H9 (cell line): ENCODE measurements around the gene MAPT. TPM values are rescaled to one million over a fixed set of nuclear protein-coding genes. Genes with fewer than 3 reads are reported as not detected.

Experiments
- DNase-seq: peaks from one replicate; pipeline ENCODE4 v3.0.0-alpha.2; 2017
- H2AFZ ChIP-seq: one replicate; pipeline ENCODE4 v1.6.1; 2013; ENCODE audit warnings: mild to moderate bottlenecking, low read length, control low read depth, moderate library complexity
- H2AK5ac ChIP-seq: 2 replicates; pipeline ENCODE4 v1.6.1; 2013; ENCODE audit warnings: low read length, control low read depth, mixed read lengths; ENCODE audit not compliant: insufficient read length
- H2BK120ac ChIP-seq: one replicate; pipeline ENCODE4 v1.6.1; 2013; ENCODE audit warnings: low read depth, mild to moderate bottlenecking, low read length, control low read depth, inconsistent platforms; ENCODE audit not compliant: poor library complexity, severe bottlenecking
- H2BK12ac ChIP-seq: 2 replicates; pipeline ENCODE4 v1.6.1; 2013; ENCODE audit warnings: low read length, control low read depth, mixed read lengths, low read depth; ENCODE audit not compliant: insufficient read length
- H2BK15ac ChIP-seq: 2 replicates; pipeline ENCODE4 v1.6.1; 2013; ENCODE audit warnings: low read depth, low read length, control low read depth
- H2BK20ac ChIP-seq: one replicate; pipeline ENCODE4 v1.6.1; 2013; ENCODE audit warnings: low read depth, mild to moderate bottlenecking, low read length, control low read depth, inconsistent platforms; ENCODE audit not compliant: poor library complexity, severe bottlenecking
- H2BK5ac ChIP-seq: 2 replicates; pipeline ENCODE4 v1.6.1; 2013; ENCODE audit warnings: low read length, control low read depth, mixed read lengths; ENCODE audit not compliant: insufficient read length
- H3K14ac ChIP-seq: 2 replicates; pipeline ENCODE4 v1.6.1; 2013; ENCODE audit warnings: low read length, control low read depth; ENCODE audit not compliant: insufficient read depth
- H3K18ac ChIP-seq: 2 replicates; pipeline ENCODE4 v1.6.1; 2013; ENCODE audit warnings: low read depth, mild to moderate bottlenecking, mixed read lengths, low read length, control low read depth; ENCODE audit not compliant: insufficient read length
- H3K23ac ChIP-seq: 2 replicates; pipeline ENCODE4 v1.6.1; 2013; ENCODE audit warnings: low read length, control low read depth, mixed read lengths, low read depth; ENCODE audit not compliant: insufficient read length
- H3K23me2 ChIP-seq: 2 replicates; pipeline ENCODE4 v1.6.1; 2013; ENCODE audit warnings: low read depth, mild to moderate bottlenecking, mixed read lengths, low read length, control low read depth; ENCODE audit not compliant: insufficient read length, poor library complexity, severe bottlenecking
- H3K27ac ChIP-seq: 2 replicates; pipeline ENCODE4 v1.5.1; 2013; ENCODE audit warnings: low read length, control low read depth, mixed read lengths, low read depth; ENCODE audit not compliant: insufficient read length
- H3K27me3 ChIP-seq: 2 replicates; pipeline ENCODE4 v1.6.1; 2013; ENCODE audit warnings: low read length, control low read depth, inconsistent platforms; ENCODE audit not compliant: insufficient read depth
- H3K4ac ChIP-seq: 2 replicates; pipeline ENCODE4 v1.6.1; 2013; ENCODE audit warnings: low read depth, mild to moderate bottlenecking, control low read depth, inconsistent platforms, low read length, moderate library complexity
- H3K4me1 ChIP-seq: 2 replicates; pipeline ENCODE4 v1.6.1; 2013; ENCODE audit warnings: low read length, control low read depth, inconsistent platforms; ENCODE audit not compliant: insufficient read depth
- H3K4me2 ChIP-seq: 2 replicates; pipeline ENCODE4 v1.6.1; 2013; ENCODE audit warnings: low read length, control low read depth, mixed read lengths; ENCODE audit not compliant: insufficient read length, insufficient read depth
- H3K56ac ChIP-seq: 2 replicates; pipeline ENCODE4 v1.6.1; 2013; ENCODE audit warnings: low read depth, mild to moderate bottlenecking, mixed read lengths, low read length, control low read depth; ENCODE audit not compliant: insufficient read length
- H3K79me1 ChIP-seq: 2 replicates; pipeline ENCODE4 v1.6.1; 2013; ENCODE audit warnings: low read depth, mild to moderate bottlenecking, moderate library complexity, low read length, control low read depth, inconsistent platforms; ENCODE audit not compliant: insufficient read depth, poor library complexity, severe bottlenecking
- H3K79me2 ChIP-seq: 2 replicates; pipeline ENCODE4 v1.6.1; 2013; ENCODE audit warnings: low read length, control low read depth, inconsistent platforms; ENCODE audit not compliant: insufficient read depth
- H3K9ac ChIP-seq: 2 replicates; pipeline ENCODE4 v1.6.1; 2013; ENCODE audit warnings: low read length, control low read depth, mixed read lengths; ENCODE audit not compliant: insufficient read length; ENCODE audit errors: extremely low read depth
- H3K9me3 ChIP-seq: one replicate; pipeline ENCODE4 v1.6.1; 2013; ENCODE audit warnings: low read depth, low read length, inconsistent platforms; ENCODE audit not compliant: control insufficient read depth
- H3T11ph ChIP-seq: one replicate; pipeline ENCODE4 v1.6.1; 2013; ENCODE audit warnings: mild to moderate bottlenecking, low read length, control low read depth, inconsistent platforms
- H4K20me1 ChIP-seq: one replicate; pipeline ENCODE4 v1.6.1; 2013; ENCODE audit not compliant: control insufficient read depth, insufficient read length, insufficient read depth
- H4K5ac ChIP-seq: 2 replicates; pipeline ENCODE4 v1.6.1; 2013; ENCODE audit warnings: low read depth, mild to moderate bottlenecking, mixed read lengths, low read length, control low read depth; ENCODE audit not compliant: insufficient read length
- H4K8ac ChIP-seq: replicated peaks from 2 replicates; pipeline ENCODE4 v1.6.1; 2013; ENCODE audit warnings: low read length, control low read depth, mixed read lengths, low read depth; ENCODE audit not compliant: insufficient read length
- H4K91ac ChIP-seq: 2 replicates; pipeline ENCODE4 v1.6.1; 2013; ENCODE audit warnings: low read depth, mild to moderate bottlenecking, moderate library complexity, mixed read lengths, low read length, control low read depth; ENCODE audit not compliant: insufficient read length
- H3K27ac Mint-ChIP-seq, 3 experiments: 2 replicates in 2 of 3; 3 replicates in 1 of 3; pipeline ENCODE4 v1.8.0; 2020 to 2021; ENCODE audit warnings: mixed read lengths in 3 of 3, mild to moderate bottlenecking in 1 of 3, moderate library complexity in 1 of 3
- H3K27me3 Mint-ChIP-seq: 2 replicates; pipeline ENCODE4 v1.8.0; 2021; ENCODE audit warnings: low read depth, mild to moderate bottlenecking, moderate library complexity, mixed read lengths
- H3K36me3 Mint-ChIP-seq, 3 experiments: 2 replicates in 2 of 3; 3 replicates in 1 of 3; pipeline ENCODE4 v1.8.0; 2020 to 2021; ENCODE audit warnings: low read depth in 3 of 3, mixed read lengths in 3 of 3; ENCODE audit not compliant: insufficient read depth in 1 of 3
- H3K4me1 Mint-ChIP-seq, 2 experiments: 2 replicates each; pipeline ENCODE4 v1.8.0; 2020; ENCODE audit warnings: mixed read lengths in 2 of 2
- H3K4me3 Mint-ChIP-seq, 2 experiments: 2 replicates in 1 of 2; 3 replicates in 1 of 2; pipeline ENCODE4 v1.8.0; 2020 to 2021; ENCODE audit warnings: mild to moderate bottlenecking in 2 of 2, mixed read lengths in 2 of 2, moderate library complexity in 1 of 2
- H3K9me3 Mint-ChIP-seq, 2 experiments: 2 replicates in 1 of 2; 3 replicates in 1 of 2; pipeline ENCODE4 v1.8.0; 2020; ENCODE audit warnings: mild to moderate bottlenecking in 2 of 2, mixed read lengths in 2 of 2, moderate library complexity in 1 of 2
- WGBS: extraction: QIAGEN DNeasy Blood & Tissue Kit; methylation state at CpG from one replicate; pipeline ENCODE4 v1.1.7; 2013; ENCODE audit warnings: missing lambda C conversion rate, low lambda C conversion rate, mixed read lengths; ENCODE audit not compliant: insufficient read length; ENCODE audit errors: extremely low coverage; 5-methylcytosine and 5-hydroxymethylcytosine counted together
- total RNA-seq: library from RNA; stranded (reverse); gene quantifications from 2 replicates; pipeline ENCODE4 v1.2.1, GENCODE V29; 2021
- TF ChIP-seq, protein P1 (sequence below): fragments of 200-600 bp; sonication (generic); conservative IDR thresholded peaks from 3 replicates; pipeline ENCODE4 v1.8.0; 2021; ENCODE audit warnings: antibody characterized with exemption, mild to moderate bottlenecking

Gene MAPT
- total RNA-seq, 1 experiment from 2014 or later = 1.6 TPM

DNA sequence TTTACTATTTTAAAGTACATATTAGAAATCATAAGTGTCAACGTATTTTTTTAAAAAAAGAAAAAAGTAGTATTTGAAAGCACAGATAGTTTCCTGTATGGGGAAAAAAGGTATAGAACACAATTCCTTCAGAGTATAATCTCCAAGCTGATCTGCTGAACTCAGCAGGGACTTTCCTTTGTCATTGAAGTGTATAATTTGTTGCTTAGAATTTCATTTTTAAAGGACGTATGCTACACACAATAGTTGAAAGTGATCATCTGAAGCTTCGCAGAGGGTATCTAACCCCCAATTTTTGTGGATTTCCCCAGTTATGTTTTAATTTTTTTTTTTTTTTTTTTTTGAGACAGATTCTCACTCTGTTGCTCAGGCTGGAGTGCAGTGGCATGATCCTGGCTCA, 20.2 kb upstream of the MAPT start:
- no peak overlapping the region for H3K23ac ChIP-seq

More for the DNA sequence above, 20.2 kb upstream of the MAPT start:
- Histone ChIP-seq H2BK20ac (no peak overlapping the region), H4K8ac (no peak overlapping the region), H3K79me2 (no peaks in the 10 kb centered on the region), H2BK12ac (no peak overlapping the region), H3K9ac (no peak overlapping the region), H4K20me1 (no peaks in the 10 kb centered on the region), H4K5ac (no peak overlapping the region), H2AK5ac (no peak overlapping the region), H3K23me2 (no peaks in the 10 kb centered on the region), H3K4me1 (no peaks in the 10 kb centered on the region), H2BK15ac (no peak overlapping the region), H3K18ac (no peak overlapping the region), H3T11ph (no peak overlapping the region), H3K9me3 (no peaks in the 10 kb centered on the region), H2BK5ac (no peak overlapping the region), H3K56ac (no peak overlapping the region), H3K4me2 (no peak overlapping the region), H2BK120ac (no peak overlapping the region), H3K27me3 (no peaks in the 10 kb centered on the region), H3K14ac (no peak overlapping the region), H3K79me1 (no peaks in the 10 kb centered on the region), H4K91ac (no peak overlapping the region), H3K4ac (no peak overlapping the region), H3K27ac (no peak overlapping the region), H2AFZ (no peak overlapping the region)
- H3K4me3 Mint-ChIP-seq = no peak overlapping the region
- H3K4me1 Mint-ChIP-seq = peaks cover 11% of the 10 kb centered on the region in 2 experiments
- H3K9me3 Mint-ChIP-seq = no peaks in the 10 kb centered on the region
- H3K27me3 Mint-ChIP-seq = peaks cover 11% of the 10 kb centered on the region
- H3K27ac Mint-ChIP-seq = no peak overlapping the region
- no peak for DNase-seq
- TF ChIP-seq, protein P1, sequence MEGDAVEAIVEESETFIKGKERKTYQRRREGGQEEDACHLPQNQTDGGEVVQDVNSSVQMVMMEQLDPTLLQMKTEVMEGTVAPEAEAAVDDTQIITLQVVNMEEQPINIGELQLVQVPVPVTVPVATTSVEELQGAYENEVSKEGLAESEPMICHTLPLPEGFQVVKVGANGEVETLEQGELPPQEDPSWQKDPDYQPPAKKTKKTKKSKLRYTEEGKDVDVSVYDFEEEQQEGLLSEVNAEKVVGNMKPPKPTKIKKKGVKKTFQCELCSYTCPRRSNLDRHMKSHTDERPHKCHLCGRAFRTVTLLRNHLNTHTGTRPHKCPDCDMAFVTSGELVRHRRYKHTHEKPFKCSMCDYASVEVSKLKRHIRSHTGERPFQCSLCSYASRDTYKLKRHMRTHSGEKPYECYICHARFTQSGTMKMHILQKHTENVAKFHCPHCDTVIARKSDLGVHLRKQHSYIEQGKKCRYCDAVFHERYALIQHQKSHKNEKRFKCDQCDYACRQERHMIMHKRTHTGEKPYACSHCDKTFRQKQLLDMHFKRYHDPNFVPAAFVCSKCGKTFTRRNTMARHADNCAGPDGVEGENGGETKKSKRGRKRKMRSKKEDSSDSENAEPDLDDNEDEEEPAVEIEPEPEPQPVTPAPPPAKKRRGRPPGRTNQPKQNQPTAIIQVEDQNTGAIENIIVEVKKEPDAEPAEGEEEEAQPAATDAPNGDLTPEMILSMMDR = no peak
- no peaks in the 10 kb centered on the region for H3K36me3 Mint-ChIP-seq
- no CpG with 5 or more reads among the region's 3 CpGs for WGBS
